NCI-H1048 (cell line): ENCODE results near the gene CCDC148.

Experiments
- DNase-seq: peaks from one replicate; lab custom pipeline; 2025; lab: John Stamatoyannopoulos, UW

Gene CCDC148

DNA sequence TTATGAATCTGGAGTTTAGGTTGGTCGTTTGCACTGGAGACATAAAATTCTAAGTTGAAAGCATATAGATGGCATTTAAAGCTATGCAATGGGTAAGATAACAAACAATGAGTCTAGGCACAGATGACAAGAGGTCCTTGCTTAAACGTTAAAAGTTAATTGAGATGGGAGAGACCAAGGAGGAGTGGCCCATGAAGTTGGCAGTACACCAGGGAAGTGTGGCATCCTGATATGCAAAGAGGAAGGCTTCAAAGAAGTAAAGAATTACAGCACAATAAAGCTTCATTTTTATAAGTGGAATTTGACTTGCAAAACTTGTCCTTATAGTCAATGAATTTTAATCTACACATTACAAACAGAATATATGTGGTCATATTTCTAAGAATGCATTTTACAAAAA is 331.7 kb downstream of the CCDC148 start:
- DNase-seq = peak; percentile 2
